GM18907 (cell line): ENCODE data around the gene RTL1.

Source experiments
- ATAC-seq: cut with Tn5 transposase; IDR thresholded peaks from one replicate; pipeline ENCODE4 v1.9.1; 2021; ENCODE audit warnings: mild to moderate bottlenecking, moderate library complexity; ENCODE audit not compliant: unreplicated experiment

Gene RTL1

DNA sequence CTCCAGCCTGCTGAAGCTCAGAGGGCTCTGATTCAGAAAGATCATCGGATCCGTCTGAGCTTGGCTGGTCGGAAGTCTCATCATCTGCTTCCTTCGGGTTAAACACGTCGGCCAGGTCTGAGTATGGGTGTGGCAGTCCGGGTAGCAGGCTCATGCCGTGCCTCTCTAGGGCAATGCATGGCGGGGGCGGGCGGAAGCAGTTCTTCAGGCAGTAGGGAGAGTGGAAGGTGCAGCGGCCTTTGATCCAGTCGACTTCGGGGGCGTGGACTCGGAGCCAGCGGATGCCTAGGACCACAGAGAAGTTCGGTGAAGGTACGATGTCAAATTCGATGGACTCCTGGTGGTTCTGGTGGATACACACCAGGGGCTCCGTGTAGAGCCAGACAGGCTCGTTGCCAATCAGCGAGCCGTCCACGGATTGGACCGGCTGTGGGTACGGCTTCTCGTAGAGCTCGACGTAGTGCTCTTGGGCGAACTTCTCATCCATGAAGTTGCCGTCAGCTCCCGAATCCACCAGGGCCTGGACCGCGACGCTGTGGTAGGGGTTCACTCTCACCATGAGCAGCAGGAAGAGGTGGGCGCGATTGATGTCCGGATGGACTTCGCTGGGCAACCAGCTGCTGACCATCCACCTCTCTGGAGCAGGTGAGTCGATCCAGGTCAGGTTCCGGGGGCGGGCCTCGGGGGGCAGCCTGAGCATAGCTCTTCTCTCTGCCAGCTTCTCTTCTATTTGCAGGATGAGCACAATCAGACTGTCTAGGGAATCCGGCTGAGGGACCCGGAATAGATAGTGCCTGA, 20.3 kb downstream of the RTL1 start:
- no peak for ATAC-seq

DNA sequence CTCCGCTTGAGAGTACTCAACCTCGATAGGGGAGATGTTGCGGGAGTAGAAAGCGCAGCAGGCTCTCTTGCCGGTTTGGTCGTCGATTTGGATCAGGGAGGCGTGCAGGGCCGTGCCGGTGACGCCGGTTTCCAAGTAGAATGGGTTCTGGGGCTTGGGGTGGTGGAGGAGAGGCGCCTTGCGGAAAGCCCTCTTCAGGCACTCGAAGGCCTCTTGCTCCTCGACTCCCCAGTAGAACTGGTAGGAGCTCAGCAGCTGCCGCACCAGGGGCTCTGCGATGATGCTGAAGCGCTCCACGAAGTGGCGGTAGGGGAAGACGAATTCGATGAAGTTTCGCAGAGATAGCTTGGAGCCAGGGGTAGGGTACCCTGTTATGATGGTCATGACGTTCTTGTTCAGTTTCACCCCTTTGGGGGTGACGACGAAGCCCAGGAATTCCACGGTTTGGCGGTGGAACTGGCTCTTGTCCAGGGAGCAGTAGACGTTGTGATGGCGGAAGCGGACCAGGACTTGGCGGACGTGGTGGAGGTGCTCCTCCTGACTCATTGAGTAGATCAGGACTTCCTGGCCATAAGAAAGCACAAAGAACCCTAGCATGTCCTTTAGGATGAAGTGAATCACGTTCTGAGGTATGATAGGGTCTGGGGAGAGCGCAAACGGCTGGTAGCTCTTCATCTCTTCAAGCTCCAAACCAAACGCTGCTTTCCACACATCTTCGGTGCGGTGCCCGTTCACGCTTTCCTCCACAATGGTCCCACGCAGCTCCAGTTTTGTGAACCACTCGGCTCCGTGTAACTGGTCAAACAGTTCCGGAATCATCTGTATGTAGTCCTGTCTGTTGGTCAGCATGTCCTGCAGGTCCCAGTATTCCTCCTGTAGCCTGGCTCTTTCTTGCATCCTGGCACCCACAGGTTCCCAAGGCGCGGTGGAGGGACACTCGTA, 21.2 kb downstream of the RTL1 start:
- no peak for ATAC-seq

DNA sequence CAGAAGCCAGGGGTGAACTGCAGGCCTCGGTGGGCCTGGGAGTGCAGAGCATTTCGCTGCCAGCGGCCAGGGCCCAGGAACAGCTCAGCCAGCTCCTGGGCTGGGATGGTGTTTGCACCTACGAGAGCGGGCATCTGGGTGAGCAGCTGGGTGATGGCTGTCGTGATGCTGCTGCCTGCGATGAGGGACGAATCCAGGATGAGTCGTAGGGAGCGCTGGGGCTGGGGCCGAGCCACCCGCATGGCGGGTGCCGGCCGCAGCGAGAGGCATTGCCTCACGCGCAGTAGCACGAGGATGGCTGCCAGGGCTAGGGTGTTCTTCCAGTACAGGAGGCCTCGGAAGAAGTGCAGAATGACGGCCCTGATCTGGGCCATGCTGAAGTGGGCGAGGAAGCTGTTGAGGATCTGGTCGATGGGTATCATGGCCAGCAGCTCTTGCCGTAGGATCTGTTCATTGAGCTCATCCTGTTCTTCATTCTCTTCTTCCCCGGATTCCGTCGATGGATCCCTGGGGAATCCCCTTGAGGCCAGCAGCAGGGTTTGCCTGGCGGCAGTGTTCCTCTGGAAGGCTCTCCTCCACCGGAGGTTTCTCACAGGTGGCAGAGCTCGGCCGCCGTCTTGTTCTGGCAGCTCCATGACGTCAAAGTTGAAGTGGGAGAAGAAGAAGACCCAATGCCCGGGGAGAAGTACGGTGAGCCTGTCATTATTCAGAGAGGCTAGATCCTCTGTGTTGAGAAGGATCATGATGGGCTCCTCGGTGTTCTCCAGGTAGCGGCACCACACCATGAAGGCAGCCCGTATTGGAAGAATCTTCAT, 22.1 kb downstream of the RTL1 start:
- no peak for ATAC-seq

DNA sequence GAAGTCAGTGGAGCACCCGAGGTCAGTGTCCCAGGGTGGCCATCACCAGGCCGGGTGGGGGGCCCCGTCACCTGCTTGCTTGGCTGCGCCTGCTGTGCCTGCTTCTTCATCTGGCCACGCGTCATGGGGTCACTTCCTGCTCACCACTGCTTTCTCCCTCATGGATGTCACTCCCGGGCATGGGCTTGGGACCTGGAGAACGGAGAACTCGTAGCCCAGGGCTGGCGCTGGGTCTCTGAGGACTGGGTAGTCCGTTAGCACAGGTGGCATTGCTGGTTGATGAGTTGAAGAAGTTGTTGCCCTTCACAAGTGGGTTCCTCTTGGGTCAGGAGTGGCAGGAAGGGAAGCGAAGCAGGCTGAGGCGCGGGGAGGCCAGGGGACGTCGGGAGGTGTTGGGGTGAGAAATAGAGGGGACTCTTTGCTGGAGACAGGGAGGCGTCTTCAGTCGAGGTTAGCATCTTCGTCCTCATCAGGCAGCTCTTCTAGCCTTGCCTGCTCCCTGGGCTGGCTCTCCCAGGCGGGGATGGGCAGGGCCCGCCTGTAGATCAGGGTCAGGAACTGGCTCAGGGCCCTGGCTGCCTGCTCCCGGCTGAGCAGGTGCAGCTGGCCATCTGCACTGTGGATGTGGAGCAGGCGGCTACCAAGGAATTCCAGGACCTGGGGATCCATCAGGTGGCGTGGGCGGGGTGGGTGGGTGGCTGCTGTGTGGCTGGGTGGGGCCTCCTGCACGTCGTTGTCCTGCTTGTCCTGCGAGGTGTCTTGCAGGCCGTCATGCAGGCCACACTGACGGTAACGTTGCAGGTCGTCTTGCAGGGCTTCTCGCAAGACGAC, 23.0 kb downstream of the RTL1 start:
- ATAC-seq, result no peak

DNA sequence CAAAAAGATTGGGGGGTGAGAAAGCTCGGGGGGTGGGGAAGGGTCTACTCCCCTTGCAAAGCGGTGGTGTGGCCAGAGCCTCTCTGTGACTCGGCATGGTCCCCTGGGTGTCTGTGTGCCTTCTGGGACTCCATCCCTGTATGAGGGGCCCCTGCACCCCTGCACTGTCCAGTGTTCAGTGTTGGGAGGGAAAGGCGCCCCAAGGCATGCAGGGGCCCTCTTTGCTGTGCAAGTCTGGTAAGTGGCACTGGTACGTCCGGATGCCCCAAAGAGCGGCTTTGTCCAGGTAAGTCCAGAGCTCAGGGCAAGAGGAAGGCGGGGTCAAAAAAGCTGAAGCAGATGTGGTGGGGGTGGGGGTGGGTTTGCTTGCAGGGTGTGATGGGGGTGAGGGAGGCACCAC, 23.7 kb downstream of the RTL1 start:
- ATAC-seq, result no peak

DNA sequence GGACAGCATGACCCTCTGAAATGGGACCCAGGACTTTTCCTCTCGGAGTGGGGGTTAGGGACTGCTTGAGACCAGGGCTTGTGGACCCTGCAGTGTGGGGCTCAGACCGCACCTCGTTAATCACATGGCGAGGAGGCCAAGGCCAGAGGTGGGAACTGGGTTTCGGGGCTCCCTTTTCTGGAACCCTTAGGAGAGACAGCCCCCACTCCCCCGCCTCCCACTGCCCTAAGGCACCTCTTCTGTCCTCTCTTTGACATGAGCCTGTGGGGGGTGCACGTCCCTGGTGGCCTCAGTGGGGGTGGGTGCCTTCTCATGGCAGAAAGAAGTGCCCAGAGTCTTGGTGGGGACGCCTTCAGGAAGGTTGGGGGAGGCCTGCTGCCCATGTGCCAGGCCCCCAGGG, 24.3 kb downstream of the RTL1 start:
- no peak for ATAC-seq

DNA sequence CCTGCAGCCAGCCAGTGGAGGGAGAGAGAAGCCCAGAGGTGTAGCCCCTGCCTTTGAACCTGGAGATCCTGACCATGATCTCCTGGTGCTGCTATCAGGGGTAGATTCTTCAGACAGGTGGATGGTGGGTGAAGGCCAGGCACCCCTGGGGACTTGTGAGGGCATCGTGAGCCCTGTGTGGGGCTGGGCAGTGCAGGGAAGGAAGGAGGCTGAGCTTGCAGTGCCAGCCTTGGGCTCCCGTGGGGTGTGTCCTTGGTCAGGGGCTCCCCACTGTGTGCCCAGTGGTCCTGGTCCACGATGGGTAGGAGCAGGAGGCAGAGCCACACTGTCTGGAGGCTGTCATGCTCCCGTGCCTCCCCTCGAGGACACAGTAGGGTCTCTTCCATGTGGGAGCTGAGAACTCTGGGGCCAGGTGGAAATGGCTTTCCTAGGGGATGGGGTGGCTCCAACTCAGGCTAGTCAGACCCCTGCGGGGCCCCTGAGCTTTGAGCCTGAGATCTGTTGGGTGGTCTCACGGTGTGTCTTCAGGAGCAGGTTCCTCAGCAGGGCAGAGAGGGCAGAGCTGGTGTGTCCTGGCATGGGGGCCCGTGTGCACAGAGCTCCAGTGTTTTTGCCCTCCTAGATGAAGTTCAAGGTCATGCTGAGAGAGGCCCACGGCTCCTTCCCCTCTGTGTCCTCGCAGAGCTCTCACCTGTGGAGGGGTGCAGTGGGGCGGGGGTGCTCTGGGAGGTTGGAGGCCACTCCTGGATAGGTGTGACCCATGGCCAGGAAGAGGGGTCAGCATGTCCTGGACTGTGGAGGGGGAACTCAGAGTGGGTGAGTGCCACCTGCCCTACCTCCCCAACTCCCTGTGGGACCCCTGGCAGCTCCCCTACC, 25.0 kb downstream of the RTL1 start:
- ATAC-seq, result no peak

DNA sequence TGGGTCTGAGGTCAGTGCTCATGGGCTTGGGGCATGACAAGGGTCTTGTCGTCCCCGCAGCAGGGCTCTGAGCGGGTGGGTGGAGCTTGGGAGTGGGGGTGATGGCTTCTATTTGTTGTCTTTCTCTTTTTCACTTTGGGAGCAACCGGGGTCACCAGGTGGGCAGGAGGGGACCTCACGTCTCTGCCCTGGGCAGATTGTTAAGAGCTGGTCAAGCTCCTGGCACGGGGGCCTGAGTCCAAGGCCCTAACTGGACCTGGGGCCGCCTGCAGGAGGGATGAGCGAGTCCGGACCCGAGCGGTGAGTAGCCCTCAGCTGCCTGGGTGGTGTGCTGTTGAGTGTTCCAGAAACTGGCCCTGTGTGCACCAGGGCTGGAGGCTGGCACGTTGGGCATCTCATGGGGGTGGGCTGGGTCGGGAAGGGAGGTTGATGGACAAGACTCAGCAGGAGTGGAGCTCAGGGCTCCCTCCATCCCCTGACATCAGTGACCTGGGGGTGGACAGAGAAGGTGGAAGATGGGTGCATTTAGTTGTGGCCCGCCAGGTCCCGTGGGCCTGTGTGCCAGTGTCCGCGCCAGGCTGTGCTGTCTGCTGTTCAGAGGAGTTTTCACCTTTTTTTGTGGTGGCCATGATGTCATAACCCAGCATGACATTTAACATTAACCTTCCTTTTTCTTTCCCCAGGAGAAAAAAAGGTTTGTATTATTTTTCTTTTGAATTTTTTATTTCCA, 27.5 kb downstream of the RTL1 start:
- ATAC-seq, result no peak

DNA sequence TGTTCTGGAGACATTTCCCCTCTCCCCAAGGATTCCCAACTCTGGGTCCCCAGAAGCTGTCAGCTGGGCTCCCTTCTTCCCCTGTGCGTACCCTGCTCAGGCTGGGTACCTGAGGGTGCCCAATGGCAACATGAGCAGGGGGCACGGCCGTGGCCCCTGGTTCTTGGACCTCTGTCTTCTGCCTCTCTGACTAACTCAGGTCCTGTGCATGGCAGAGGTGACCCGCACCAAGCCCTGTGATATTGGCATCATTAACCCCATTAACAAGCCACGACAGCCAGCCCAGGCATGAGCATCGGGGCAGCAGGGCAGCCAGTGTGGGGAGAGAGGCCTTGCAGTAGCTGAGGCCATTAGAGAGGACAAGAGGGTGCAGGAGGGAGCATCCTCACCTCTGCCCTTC, 28.4 kb downstream of the RTL1 start:
- ATAC-seq, result no peak

DNA sequence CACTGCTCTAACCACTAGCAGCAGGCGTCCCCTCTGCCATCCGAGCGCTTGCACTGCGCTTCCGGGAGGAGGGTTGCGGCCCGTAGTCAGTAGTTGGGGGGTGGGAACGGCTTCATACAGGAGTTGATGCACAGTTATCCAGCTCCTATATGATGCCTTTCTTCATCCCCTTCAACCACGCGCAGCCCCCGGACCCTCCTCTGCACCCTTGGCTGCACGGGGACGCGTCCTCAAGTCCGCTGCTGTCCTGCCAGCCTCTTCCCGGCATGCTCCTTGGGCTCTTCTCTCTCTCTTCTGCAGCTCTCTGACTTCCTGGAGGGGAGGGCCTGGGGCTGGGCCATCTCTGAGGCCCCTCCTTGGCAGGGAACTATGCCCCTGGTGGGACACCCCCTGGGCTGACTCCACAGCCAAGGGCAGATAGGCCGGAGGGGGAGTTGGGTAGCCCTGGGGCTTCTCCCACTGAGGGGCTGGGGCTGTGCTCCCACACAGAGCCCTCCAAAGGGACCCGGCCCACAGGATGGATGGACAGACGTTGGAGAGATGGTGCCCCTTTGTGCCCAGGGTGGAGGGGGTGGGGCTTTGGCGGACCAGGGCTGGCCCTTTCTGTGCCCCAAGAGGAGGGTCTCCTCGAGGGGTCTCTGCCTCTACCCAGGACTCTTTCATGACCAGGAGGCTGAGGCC, 29.0 kb downstream of the RTL1 start:
- no peak for ATAC-seq

DNA sequence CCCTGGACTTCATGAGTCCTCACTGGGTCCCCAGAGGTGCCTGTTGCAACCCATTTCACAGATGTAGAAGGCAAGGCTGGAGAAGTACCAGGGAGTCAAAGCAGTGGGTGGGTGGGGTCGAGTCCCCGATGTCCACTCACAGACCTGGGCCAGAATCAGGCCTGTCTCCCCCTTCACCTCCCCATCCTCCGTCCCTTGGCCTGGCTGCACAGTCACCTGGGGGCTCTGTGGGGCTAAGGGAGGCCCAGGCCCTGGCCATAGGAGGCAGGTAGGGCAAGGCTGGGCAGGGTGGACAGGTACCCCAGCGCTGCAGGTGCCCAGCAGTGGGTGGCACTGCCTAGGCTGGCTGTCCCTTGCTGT, 29.5 kb downstream of the RTL1 start:
- no peak for ATAC-seq

DNA sequence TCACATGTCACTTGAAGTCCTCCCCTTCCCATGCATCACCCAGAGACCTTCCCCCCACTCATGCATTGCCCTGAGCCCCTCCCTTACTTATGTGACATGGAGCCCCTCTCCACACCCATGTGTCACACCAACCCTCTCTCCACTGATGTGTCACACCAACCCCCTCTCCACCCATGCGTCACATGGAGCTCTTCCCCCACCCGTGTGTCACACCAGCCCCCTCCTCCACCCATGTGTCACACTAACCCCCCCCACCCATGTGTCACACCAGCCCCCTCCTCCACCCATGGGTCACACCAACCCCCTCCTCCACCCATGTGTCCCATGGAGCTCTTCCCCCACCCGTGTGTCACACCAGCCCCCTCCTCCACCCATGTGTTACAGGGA, 30.4 kb downstream of the RTL1 start:
- ATAC-seq, result no peak

DNA sequence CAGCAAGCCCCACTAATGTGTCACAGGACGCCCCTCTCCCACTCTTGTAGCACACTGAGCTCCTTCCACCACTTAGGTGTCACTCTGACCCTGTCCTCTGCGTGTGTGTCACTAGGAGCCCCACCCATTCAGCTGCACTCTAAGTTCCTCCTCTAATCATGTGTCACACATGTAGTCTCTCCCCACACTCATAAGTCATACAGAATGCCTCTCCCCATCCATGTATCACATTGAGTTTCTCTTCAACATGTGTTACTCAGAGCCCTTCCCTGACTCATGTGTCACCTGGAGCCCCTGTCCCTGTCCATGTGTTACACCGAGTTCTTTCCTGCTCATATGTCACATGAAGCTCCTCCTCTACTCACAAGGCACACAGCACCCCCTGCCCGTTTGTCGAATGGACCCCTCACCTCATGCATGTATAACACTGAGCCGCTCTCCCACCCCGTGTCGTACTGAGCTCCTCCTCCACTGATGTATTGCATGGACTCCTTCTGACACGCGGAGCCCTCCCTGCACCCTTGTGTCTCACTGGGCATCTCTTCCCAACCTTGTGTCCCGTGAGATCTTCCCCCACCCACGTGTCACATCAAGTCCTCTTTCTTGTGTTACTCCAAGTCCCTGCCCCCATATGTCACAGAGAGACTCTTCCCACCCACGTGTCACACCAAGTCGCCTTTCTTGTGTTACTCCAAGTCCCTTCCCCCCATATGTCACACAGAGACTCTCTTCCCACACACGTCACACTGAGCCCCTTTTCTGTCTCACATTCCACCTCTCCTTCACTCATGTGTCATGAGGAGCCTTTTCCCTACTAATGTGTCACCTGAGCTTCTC, 31.0 kb downstream of the RTL1 start:
- ATAC-seq, result no peak

DNA sequence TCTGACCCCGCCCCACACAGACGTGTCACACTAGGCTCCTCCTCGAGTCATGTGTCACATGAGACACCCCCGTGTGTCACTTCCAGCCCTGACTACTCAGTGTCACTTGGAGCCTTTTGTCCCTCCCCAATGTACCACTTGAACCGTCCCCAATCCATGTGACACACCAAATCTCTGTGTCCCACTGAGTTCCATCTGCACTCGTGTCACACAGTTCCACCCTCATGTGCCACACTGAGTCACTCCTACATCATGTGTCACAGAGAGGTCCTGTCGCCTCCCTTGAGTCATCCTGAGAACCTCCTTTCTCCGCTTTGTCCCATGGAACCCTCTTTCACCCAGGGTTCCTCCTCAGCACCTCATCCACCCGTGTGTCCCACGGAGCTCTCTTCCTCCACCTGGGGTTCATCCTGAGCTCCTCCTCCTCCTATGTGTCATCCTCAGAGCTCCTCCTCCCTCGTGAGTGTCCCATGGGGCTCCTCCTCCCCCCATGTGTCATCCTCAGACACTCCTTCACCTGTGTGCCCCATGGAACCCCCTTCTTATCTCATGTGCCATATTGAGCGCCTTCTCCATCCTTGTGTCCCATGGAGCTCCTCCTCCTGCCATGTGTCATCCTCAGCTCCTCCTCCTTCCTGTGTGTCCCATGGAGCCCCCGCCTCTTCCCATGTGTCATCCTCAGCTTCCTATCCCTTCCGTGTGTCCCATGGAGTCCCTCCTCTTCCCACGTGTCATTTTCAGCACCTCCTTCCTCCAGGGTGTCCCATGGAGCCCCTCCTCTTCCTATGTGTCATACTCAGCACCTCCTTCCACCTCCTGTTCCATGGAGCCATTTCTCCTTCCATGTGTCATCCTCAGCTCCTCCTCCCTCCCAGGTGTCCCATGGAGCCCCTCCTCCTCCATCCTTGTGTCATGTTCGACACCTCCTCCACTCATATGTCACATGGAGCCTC, 32.0 kb downstream of the RTL1 start:
- ATAC-seq, result no peak

DNA sequence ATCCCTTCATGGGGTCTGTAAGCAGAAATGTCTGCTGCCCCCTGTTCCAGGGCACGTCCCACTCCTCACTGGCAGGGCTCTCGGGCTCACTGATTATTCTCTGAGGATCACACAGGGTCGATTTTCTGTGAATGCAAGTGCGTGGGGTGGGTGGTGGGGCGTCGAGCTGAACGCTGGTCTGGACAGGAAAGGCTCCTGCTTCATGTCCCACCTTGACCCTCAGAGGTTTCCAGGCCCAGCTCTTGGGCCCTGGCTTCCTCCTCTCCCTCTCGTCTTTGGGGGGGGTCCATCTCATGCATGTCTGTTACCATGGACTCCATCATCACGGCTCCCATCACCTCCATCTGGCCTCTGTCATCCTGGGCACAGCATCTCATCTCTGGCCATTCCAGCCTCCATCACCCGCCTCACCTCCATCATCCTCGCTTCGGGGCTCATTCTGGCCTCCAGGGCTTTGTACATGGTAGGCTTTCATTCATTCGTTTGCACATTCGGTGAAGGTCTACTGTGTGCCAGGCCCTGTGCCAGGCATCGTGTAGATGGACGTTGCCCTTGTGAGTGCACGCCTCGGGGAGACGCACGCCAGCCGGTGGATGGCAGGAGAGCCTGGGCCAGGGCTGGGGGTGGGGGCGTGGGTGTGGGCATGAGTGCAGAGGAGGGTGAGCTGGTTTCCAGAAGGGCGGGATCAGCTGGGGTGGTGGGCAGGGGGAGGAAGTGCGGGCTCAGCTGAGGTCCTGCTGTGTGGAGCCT, 34.7 kb downstream of the RTL1 start:
- no peak for ATAC-seq
